Stimulated activated CD8-positive, alpha-beta memory T cell treated with anti-CD3 and anti-CD28 coated beads, Interleukin-2, amount 100 ng/mL, for 1 hour (primary cell): Measurements from ENCODE around the gene CTPS2.
"Not testable (repeated sequence)": the region's sequence is repeated elsewhere in the genome, so short reads cannot be mapped to it uniquely, and the experiment has no call there.

Source experiments
- DNase-seq, 2 donors: peaks; one replicate each; pipeline ENCODE4 v3.0.0-alpha.2; 2020; ENCODE audit warnings: low read depth in 2 of 2

Gene CTPS2

GRCh38 chrX:16604337-16604736, 108.1 kb downstream of the CTPS2 start:
- DNase-seq: no peak

- DNase-seq: no peak
These were observed 108.6 kb downstream of the CTPS2 start for GRCh38 chrX:16603822-16604221.

- DNase-seq: not testable (repeated sequence)
These were observed 109.2 kb downstream of the CTPS2 start for GRCh38 chrX:16603235-16603634.

- DNase-seq: no peak
These were observed 110.6 kb downstream of the CTPS2 start for GRCh38 chrX:16601885-16602284.

- DNase-seq: no peak
These were observed 118.0 kb downstream of the CTPS2 start for GRCh38 chrX:16594490-16594889.

- no peak for DNase-seq
These were observed 118.7 kb downstream of the CTPS2 start for GRCh38 chrX:16593801-16594200.

- no peak for DNase-seq
These were observed 120.2 kb downstream of the CTPS2 start for GRCh38 chrX:16592194-16592770.

- no peak for DNase-seq
These were observed 122.6 kb downstream of the CTPS2 start for GRCh38 chrX:16589826-16590225.

- DNase-seq: no peak
These were observed 123.3 kb downstream of the CTPS2 start for GRCh38 chrX:16589211-16589610.

GRCh38 chrX:16588266-16588665, 124.2 kb downstream of the CTPS2 start:
- DNase-seq: no peak

GRCh38 chrX:16587836-16588235, 124.6 kb downstream of the CTPS2 start:
- DNase-seq: no peak

- no peak for DNase-seq
These were observed 125.9 kb downstream of the CTPS2 start for GRCh38 chrX:16586377-16587112.

GRCh38 chrX:16585486-16586376, 126.7 kb downstream of the CTPS2 start:
- DNase-seq: no peak

GRCh38 chrX:16580004-16580797, 132.3 kb downstream of the CTPS2 start:
- not testable (repeated sequence) for DNase-seq

- DNase-seq: no peak
These were observed 133.0 kb downstream of the CTPS2 start for GRCh38 chrX:16579517-16579916.

- no peak for DNase-seq
These were observed 134.3 kb downstream of the CTPS2 start for GRCh38 chrX:16578218-16578617.

- no peak for DNase-seq
These were observed 134.9 kb downstream of the CTPS2 start for GRCh38 chrX:16577483-16578029.

- DNase-seq: not testable (repeated sequence)
These were observed 137.1 kb downstream of the CTPS2 start for GRCh38 chrX:16575388-16575787.

- DNase-seq: no peak
These were observed 138.7 kb downstream of the CTPS2 start for GRCh38 chrX:16573781-16574180.

GRCh38 chrX:16567681-16568080, 144.8 kb downstream of the CTPS2 start:
- no peak for DNase-seq

GRCh38 chrX:16566571-16566970, 145.9 kb downstream of the CTPS2 start:
- no peak for DNase-seq
